ENCODE results near the gene ANK3. TPM values are rescaled to one million over a fixed set of nuclear protein-coding genes. Genes with fewer than 3 reads are reported as not detected.
A peak's percentile ranks its signal among the peaks of the same experiment; 100 is the strongest.

Gene ANK3
- total RNA-seq, 1 donor from 2014 or later = 4.0 TPM

DNA sequence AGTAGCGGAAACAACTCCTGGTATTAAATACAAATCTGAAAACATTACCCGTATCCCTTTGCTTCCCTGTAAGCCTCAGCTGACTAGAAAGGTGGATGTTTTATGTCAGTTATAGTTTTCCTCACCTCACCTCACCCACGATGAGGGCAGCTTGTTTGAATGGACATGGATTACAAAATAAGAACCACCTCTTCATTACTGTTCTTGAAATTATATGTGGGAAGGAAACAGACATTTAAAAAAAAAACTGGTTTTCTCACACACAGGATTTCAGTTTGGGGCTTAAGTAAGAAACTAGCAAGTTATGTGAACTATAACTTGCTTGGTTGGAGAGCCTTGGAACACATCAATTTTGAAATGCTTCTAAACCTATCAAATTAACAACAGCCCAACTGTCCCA is 250.4 kb downstream of the ANK3 start:
- DNase-seq (no peak), ATAC-seq (ENCODE audit: low read depth) (no peak)
- Mint-ChIP-seq H3K4me1 (peaks cover 18% of the 10 kb centered on the region), H3K9me3 (no peaks in the 10 kb centered on the region), H3K4me3 (no peak overlapping the region), H3K27me3 (no peaks in the 10 kb centered on the region), H3K27ac (no peak overlapping the region), H3K36me3 (ENCODE audit: low read depth) (no peaks in the 10 kb centered on the region)
- CTCF ChIA-PET = no interaction called here
- POLR2A ChIA-PET = interaction anchor here (0.6 kb wide), 1 partner anchor 18 kb away, joined by 10 read pairs; no protein-coding TSS in a partner anchor
- TF ChIP-seq, protein P1, sequence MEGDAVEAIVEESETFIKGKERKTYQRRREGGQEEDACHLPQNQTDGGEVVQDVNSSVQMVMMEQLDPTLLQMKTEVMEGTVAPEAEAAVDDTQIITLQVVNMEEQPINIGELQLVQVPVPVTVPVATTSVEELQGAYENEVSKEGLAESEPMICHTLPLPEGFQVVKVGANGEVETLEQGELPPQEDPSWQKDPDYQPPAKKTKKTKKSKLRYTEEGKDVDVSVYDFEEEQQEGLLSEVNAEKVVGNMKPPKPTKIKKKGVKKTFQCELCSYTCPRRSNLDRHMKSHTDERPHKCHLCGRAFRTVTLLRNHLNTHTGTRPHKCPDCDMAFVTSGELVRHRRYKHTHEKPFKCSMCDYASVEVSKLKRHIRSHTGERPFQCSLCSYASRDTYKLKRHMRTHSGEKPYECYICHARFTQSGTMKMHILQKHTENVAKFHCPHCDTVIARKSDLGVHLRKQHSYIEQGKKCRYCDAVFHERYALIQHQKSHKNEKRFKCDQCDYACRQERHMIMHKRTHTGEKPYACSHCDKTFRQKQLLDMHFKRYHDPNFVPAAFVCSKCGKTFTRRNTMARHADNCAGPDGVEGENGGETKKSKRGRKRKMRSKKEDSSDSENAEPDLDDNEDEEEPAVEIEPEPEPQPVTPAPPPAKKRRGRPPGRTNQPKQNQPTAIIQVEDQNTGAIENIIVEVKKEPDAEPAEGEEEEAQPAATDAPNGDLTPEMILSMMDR (IDR thresholded peaks at IDR 0.05) = no peak
- intact Hi-C loops (cut with micrococcal nuclease) = no loop called here

DNA sequence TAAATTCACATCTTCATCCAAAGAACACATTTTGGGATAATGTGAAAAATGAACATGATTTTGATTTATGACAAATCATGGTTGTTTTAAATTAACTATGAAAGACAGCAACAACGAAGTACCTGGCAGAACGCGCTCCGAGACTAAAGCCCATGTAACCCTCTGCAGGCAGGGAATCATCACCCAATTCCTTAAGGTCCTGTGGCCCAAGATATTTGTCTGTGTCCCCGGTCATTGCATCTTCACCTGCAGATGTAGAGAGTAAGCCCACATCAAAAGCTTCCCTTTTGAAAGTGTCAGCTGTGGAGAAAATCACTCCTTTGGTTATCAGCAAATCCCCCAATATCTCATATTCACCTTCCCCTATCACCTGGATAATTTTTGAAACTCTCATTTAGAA is 250.8 kb downstream of the ANK3 start:
- Mint-ChIP-seq H3K9me3 (no peaks in the 10 kb centered on the region), H3K4me1 (peaks cover 18% of the 10 kb centered on the region), H3K4me3 (no peak overlapping the region), H3K27ac (no peak overlapping the region), H3K27me3 (no peaks in the 10 kb centered on the region), H3K36me3 (ENCODE audit: low read depth) (no peaks in the 10 kb centered on the region)
- ChIA-PET CTCF (no interaction called here), POLR2A (no interaction called here)
- no peak for DNase-seq
- TF ChIP-seq, protein P1 (IDR thresholded peaks at IDR 0.05) = no peak
- intact Hi-C loops (cut with micrococcal nuclease) = no loop called here
- no peak for ATAC-seq (ENCODE audit: low read depth)

DNA sequence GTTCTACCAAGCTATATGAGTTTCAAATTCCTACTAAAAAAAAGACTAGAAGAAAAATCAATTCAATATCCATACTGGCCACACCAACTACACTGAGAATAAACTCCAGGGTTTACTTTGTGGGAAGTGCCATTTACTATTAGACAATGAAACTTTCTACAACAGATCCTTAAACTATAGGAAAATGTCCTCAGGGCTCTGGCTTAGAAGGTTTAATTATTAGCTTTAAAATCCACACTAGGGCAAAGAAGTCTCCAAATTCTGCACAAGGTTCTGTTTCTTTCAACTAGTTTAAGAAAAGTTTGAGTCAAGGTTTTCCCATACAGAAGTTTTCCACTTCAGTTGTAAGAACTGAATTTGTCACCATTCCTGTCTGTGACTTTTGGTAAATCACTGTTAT is 251.6 kb downstream of the ANK3 start:
- intact Hi-C loops (cut with micrococcal nuclease) = no loop called here
- H3K4me1 Mint-ChIP-seq = peaks cover 18% of the 10 kb centered on the region
- H3K4me3 Mint-ChIP-seq = no peak overlapping the region
- TF ChIP-seq, protein P1 (IDR thresholded peaks at IDR 0.05) = no peak
- H3K36me3 Mint-ChIP-seq (ENCODE audit: low read depth) = no peaks in the 10 kb centered on the region
- POLR2A ChIA-PET = no interaction called here
- no peak overlapping the region for H3K27ac Mint-ChIP-seq
- no peak for DNase-seq
- H3K27me3 Mint-ChIP-seq = no peaks in the 10 kb centered on the region
- no peak for ATAC-seq (ENCODE audit: low read depth)
- H3K9me3 Mint-ChIP-seq = no peaks in the 10 kb centered on the region
- CTCF ChIA-PET = no interaction called here

DNA sequence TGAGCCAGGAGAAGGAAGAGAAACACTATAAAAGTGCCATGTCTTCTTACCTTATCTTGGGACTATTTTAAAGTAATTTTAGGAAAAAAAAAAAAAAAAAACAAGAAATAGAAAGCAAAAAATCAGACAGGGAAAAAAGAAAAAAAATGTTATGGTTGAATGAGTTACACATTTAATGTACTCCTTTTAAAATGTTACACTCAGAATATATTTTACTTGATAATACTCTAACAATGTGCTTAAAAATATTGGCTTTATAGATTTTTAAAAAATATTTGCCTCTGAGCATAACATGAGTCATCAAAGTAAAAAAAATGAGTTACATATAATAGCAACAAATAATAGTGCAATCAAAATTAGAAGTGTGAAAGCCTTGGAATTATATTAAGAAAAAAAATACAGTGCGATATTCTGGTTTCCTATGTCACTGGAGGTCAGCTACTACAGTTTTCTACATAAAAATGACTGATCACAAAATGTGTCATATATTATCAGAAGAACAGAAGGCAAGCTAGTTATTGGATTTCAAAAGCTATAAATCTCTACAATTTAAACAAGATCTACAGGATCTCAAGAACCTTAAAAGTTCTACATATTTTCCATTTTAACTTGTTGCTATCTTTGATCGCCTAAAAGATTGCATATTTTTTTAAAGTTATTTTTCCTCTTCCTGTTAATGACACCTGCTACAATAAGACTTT is 252.2 kb downstream of the ANK3 start:
- ATAC-seq (ENCODE audit: low read depth) (no peak), DNase-seq (no peak)
- Mint-ChIP-seq H3K4me1 (peaks cover 18% of the 10 kb centered on the region), H3K27me3 (no peaks in the 10 kb centered on the region), H3K27ac (no peak overlapping the region), H3K4me3 (no peak overlapping the region), H3K36me3 (ENCODE audit: low read depth) (no peaks in the 10 kb centered on the region), H3K9me3 (no peaks in the 10 kb centered on the region)
- CTCF ChIA-PET = no interaction called here
- TF ChIP-seq, protein P1 (IDR thresholded peaks at IDR 0.05) = no peak
- intact Hi-C loops (cut with micrococcal nuclease) = no loop called here
- POLR2A ChIA-PET = no interaction called here

DNA sequence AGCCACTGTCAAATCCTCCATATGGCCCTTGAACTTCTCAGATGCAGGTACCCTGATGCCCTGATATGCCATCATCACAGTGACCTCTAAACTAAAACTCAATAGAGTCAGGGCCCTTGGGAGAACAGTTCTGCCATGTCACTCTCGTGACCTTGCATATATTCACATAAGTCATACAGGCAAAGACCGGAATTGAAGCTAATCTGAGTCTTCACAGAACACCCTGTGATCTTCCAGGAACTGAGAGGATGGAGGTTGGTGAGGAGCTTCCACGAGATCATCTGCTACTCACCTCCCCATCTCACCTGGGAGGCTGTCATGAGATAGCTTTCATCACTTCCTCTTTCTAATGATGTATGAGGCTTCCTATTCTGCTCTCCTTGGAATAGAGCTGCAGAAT is 254.7 kb downstream of the ANK3 start:
- H3K27ac Mint-ChIP-seq = peak overlapping the region; percentile 19
- H3K9me3 Mint-ChIP-seq = no peaks in the 10 kb centered on the region
- H3K36me3 Mint-ChIP-seq (ENCODE audit: low read depth) = no peaks in the 10 kb centered on the region
- TF ChIP-seq, protein P1 (IDR thresholded peaks at IDR 0.05) = no peak
- DNase-seq = no peak
- ChIA-PET POLR2A (no interaction called here), CTCF (interaction anchor here (1.9 kb wide), 1 partner anchor 20 kb away, joined by 4 read pairs; no protein-coding TSS in a partner anchor)
- H3K27me3 Mint-ChIP-seq = no peaks in the 10 kb centered on the region
- peaks cover 18% of the 10 kb centered on the region for H3K4me1 Mint-ChIP-seq
- no peak overlapping the region for H3K4me3 Mint-ChIP-seq
- peak; percentile 52 for ATAC-seq (ENCODE audit: low read depth)
- intact Hi-C loops (cut with micrococcal nuclease) = no loop called here

Data from activated B cell treated with CpG ODN at 0.5 μM for 24 hours (primary cell).